KG1 (cell line): ENCODE measurements around the gene RBM22.

Experiments
- DNase-seq: peaks from one replicate; lab custom pipeline; 2025; lab: John Stamatoyannopoulos, UW

The RBM22 gene

DNA sequence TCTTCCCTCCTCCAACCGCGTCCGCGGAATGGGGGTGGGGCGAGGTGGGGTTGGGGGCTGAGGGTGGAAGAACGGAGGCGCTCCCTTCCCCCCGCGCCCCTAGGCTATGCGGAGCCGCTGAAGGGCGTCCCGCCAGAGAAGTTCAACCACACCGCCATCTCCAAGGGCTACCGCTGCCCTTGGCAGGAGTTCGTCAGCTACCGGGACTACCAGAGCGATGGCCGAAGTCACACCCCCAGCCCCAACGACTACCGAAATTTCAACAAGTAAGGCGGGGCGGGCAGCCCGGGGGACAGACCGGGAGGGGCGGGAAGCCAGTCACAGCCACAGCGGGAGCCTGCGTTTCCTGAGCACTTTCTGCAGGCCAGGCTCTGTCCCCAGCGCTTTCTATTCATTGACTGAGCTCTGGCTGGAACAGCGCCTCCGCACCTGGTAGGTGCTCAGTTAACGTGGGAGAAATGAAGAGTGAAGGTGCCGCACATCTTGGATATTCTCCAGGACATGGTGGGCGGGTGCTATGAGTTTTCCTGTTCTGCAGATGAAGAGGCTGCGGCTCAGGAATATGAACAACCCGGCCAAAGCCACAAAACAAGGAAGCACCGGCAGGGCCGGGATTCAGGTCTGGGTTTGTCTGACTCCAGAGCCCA is 28.5 kb downstream of the RBM22 start:
- peak; percentile 19 for DNase-seq

DNA sequence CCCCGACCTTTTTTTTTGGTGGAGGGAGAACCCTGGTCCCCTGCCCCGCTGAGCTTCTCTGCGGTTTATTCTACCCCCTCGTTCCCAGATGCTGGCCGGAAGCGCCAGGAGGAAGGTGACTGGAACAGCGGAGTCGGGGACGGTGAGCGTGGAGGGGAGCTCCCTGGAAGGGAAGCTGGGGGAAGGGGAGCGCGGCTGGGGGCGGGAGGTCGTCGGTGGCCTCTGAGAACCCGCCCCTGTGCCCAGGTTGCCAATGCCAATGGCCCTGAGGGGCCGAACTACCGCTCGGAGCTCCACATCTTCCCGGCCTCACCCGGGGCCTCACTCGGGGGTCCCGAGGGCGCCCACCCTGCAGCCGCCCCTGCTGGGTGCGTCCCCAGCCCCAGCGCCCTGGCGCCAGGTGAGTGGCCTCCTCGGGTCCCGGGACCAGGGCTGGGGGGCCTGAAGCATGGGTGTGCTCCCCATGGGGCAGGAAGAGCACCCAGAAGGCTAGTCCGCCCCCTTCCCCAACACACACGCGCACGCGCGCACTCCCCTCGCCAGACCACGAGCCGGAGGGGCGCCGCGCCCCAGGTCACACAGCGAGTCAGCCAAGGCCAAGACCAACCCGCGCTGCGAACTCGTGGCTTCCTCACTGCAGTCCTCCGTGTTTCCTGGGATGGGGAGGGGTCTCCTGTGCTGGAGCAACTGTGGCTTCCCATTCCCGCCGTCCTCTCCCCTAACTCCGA is 29.2 kb downstream of the RBM22 start:
- no peak for DNase-seq

DNA sequence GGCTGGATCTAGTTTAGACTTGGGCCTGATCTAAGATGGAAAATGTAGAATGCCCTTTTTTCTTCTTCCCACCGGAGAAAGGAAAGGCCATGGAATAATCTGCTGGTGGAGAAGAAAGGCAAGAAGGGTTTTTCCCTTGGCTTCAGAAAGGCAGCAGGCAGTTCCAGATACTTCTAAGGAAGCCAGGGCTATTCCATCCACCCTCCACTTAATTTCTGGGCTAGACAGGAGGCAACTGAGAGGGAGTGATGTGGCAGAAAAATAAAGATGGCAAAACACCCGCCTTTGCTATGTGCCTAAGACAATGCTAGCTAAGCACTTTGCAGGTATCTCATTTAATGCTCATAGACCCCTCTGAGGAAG is 29.9 kb downstream of the RBM22 start:
- no peak for DNase-seq

DNA sequence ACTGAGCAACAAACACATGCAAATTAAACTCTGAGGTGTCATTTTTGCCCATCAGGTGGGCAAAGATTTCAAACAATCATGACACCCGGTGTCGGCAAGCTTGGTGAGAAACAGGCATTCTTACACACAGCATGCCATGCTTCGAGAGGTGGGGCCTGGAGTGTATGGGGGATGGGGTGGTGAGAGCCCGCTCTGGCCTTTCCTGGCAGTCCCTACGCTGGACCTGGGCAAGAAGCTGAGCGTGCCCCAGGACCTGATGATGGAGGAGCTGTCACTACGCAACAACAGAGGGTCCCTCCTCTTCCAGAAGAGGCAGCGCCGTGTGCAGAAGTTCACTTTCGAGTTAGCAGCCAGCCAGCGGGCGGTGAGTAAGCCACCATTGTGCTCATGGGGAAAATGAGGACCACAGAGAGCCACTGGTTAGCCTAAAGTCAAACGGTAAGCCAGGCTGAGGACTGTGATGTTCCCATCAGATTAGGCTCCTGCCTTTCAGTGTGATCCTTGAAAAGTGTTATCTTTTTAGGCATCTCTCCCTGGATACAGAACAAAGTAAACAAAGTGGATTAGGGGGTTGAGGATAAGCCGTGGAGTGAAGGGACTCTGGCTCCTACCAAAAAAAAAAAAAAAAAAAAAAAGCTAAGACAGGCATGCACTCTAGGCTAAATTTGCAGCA is 30.5 kb downstream of the RBM22 start:
- no peak for DNase-seq

DNA sequence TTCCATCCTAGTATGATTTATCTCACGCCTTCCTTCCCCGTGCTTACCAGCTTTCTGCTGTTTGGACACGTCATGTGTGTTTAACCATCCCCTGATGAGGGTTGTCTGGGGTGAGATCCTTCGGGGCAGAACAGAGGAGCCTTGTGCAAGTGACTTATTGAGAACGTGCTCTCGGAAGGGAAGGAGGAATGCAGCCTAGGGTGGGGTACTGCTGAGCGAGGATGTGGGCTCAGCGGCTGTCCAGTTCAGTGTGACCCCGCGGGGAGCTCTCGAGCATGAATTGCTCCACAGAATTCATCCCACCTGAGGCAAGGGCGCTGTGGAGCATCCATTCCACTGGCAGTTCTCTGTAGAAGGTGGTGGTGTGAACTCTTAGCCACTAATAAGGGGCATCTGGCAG is 35.8 kb downstream of the RBM22 start:
- no peak for DNase-seq

DNA sequence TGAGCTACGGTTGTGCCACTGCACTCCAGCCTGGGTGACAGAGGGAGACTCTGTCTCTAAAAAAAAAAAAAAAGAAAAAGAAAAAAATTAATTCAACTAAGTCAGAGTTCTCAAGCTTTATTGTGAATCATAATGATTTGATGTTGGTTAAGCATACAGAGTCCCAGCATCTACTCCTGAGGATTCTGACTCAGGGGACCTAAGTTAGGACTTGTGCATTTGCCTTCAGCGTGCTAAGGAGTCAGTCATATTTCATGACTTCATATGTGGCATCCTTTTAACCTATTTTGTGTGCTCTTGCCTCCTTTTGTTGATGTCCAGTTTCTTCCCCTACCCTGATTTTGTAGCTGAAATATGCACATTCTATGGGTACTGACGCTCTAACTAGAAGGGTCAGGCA is 36.9 kb downstream of the RBM22 start:
- no peak for DNase-seq

DNA sequence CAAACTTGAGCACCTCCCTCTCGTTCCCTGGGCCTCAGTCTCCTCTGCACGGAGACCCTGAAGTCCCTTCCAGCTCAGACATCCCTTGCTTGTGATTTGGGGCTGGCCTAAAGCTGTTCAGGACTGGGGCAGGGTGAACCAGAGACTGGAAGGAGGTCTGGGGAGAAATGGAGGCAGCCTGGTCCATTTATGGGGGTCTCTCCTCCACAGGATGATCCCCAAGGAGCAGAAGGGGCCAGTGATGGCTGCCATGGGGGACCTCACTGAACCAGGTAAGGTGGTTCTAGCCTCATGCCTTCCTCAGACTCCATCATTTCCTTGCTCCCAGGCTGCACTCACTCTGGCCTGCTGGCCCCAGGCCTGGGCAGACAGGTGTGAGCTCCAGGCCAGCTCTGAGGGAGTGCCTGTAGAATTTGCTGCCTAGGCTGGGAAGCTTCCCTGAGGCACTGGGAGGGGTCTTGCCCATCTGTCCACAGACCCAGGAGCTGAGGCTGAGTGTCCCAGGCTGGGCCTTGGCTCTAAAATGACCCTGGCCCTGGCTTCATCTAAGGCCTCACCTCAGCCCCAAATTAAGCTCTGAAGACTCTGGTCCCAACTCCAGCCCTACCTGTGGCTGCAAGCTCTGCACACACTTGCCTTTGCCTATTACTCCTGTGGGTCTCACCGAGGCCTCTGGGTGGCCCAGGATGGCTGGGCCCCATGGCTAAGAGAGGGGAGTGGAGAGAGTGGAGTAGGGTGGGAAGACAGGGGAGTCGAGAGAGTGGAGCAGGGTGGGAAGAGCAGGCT is 37.9 kb downstream of the RBM22 start:
- no peak for DNase-seq

DNA sequence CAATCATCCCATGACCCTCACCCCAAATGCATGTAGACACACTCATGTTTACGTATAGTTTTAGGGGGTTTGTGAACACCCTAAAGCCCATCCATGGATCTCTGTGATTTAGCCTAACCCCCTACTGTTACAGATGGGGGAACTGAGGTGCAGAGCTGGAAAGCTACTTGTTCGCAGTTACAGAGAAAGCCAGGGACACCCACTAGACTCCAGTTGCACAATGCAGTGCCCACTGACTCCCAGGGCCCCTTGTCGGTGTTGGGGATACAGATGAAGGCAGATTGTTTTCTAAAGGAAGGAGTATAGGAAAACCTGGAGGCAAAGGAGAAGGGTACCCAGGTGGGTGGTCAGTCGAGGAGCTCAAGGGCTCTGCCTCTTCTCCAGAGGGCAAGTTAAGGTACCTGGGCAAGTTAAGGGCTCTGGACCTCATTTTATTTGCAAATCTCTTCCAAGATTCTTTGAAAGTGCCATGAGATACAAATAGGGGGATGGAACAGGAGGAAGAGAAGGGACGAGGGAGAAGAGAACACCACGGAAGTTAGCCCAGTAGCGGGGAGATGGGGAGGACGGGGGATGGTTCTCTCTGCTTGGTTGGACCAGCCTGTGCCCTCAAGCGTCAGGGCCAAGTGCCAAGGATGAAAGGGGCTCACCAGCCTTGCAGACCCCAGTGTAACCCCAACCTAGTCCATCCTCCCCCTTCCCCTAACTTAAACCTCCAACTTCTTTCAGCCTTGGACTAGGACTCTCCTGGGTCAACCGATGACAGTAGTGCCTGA is 38.9 kb downstream of the RBM22 start:
- DNase-seq, result no peak

DNA sequence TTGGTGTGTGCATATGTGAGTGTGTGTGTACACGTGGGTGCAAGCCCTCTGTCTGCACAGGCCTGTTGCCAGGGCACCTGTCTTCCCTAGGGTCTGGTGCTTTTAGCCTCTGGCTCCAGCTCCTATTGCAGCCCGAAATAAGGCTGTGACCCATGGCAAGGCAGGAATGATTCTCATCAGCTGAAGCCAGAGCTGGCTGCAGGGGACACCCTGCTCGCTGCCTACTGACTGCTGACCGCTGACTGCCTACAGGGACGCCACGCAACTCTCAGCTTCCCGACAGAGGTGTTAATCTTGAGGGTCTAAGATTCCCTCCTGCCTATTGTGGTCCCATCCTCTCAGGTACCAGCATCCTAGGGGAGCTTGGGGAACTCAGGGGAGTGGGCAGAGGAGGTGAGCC is 39.8 kb downstream of the RBM22 start, which contains the start of gene MYOZ3:
MYOZ3 (plus strand) TSS at position 166 of the 400 bp plus-strand sequence. CDS start 1,691 bp downstream, outside the sequence.
- no peak for DNase-seq

DNA sequence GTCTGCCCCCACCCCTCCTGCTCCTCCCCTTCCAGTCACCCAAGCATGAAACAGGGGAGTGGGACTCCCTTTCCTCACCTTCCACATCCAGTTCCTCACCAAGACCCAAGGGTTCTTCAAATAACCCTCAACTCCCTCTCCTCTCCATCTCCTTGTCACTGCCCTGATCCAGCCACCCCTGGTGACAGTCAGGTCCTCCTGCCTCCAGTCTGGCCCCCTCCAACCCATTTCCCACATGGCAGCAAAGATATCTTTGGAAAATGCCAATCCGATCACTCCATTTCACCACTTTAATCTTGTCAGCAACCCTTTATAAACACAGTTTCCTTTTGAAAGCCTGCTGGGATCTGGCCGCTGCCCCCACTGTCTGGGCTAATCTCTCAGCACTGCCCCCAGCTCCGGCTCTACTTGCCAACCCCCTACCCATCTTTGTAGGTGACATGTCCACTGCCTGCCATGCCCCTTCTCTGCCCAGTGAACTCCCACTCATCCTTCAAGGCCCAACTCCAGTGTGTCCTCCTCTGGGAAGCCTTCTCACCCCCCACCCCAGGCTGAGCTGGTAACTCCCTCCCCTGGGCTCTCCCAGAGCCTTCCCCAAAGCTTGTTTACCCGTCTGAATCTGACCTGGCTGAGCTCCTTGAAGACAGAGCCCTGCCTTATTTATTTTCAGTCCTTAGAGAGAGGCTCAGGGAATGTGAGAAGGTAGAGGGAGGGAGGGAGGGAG is 40.6 kb downstream of the RBM22 start:
- DNase-seq, result no peak

DNA sequence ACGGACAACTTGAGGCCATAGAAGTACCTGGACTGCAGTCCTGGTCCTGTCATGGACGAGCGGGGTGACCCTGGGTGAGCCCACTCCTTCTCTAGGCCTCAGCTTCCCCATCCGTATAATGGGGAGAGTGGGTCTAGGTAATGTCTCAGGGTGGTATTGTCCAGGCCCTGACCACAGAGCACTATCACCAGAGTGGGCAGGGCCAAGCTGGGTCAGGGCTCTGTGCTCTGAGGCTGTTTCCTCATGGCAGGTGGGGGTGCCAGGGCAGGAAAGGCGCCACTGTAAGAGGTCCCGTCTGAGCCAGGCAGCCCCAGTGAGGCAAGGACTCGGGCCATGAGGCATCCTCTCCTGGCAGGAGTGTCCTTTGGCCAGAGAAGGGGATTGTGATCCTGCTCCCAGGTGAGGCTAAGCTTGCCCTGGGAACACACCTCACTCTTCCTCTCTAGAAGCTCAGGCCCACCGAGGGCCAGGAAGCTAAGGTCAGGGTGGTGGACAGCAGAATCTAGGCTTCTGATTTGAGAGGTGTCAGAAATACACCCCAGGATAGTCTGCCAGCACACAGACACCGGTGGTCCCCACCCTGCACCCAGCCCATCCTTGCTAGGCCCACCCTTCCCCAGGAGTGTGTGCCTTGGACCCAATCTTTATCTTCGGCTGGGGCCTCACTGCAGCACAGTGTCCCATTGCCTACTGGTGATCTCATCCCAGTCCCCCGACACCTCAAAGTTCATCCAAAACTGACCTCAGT is 41.3 kb downstream of the RBM22 start:
- DNase-seq, result no peak

DNA sequence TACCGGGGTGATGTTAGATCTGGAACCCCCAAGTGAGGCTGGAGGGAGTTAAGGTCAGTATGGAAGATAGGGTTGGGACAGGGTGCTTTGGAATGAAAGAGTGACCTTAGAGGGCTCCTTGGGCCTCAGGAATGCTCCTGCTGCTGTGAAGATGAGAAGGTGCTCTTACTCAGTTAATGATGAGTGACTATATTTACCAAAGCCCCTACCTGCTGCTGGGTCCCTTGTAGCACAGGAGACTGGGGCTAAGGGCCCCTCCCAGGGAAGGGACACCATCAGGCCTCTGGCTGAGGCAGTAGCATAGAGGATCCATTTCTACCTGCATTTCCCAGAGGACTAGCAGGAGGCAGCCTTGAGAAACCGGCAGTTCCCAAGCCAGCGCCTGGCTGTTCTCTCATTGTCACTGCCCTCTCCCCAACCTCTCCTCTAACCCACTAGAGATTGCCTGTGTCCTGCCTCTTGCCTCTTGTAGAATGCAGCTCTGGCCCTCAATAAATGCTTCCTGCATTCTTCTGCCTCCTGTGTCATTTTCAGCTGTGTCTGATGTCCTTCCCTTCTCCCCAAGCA is 42.1 kb downstream of the RBM22 start:
- no peak for DNase-seq

DNA sequence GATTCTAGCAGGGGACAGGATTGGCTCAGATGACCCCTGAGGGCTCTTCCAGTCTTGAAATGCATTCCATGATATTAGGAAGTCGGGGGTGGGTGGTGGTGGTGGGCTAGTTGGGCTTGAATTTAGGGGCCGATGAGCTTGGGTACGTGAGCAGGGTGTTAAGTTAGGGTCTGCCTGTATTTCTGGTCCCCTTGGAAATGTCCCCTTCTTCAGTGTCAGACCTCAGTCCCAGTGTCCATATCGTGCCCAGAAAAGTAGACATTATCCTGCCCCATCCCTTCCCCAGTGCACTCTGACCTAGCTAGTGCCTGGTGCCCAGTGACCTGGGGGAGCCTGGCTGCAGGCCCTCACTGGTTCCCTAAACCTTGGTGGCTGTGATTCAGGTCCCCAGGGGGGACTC is 42.7 kb downstream of the RBM22 start:
- DNase-seq, result no peak

DNA sequence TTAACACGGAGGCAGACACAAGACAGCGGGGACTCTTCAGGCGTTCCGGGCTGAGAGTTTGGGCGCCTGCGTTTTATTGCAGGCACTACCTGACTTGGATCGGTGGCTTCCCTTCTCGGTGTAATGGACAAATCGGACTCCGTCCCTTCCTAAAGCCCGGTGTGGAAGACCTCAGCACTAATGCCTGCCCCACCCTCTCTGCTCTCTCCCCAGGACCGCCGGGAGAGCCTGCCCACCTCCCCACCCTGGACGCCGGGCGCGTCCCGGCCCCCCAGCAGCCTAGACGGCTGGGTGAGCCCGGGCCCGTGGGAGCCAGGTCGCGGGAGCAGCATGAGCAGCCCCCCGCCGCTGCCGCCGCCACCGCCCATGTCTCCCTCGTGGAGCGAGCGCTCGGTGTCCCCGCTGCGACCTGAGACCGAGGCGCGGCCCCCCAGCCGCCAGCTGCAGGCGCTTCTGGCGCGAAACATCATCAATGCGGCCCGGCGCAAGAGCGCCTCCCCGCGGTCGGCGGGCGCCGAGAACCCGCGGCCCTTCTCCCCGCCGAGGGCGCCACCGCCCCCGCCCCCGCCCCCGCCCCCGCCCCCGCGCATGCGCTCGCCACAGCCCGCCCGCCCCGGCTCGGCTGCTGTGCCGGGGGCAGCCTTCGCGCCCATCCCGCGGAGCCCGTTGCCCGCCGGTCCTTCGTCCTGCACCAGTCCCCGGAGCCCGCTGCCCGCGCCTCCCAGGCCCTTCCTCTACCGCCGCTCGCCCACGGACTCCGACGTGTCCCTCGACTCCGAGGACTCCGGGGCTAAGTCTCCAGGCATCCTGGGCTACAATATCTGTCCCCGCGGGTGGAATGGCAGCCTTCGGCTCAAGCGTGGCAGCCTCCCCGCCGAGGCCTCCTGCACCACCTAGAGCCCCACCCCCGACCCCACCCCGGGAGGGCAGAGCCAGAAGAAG is 44.4 kb downstream of the RBM22 start:
- DNase-seq, result no peak

DNA sequence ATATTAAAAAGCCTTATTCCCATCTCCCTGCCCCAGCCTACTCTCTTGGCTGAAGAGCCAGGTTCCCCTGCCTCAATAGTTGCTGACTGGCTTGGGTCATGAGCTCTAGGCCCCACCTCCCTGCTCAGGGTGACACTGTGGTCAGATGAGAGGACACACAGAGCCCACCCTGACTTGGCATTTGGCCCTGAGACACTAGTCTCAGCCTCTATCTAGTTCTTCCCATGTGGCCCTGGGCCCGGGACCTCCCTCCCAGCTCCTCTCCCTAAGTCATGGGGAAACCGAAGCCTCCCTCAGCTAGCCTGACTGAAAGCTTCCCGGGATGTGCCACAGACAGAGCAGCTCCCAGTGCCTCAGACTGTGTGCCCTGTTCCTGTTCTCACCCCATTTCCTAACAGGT is 45.6 kb downstream of the RBM22 start:
- no peak for DNase-seq

DNA sequence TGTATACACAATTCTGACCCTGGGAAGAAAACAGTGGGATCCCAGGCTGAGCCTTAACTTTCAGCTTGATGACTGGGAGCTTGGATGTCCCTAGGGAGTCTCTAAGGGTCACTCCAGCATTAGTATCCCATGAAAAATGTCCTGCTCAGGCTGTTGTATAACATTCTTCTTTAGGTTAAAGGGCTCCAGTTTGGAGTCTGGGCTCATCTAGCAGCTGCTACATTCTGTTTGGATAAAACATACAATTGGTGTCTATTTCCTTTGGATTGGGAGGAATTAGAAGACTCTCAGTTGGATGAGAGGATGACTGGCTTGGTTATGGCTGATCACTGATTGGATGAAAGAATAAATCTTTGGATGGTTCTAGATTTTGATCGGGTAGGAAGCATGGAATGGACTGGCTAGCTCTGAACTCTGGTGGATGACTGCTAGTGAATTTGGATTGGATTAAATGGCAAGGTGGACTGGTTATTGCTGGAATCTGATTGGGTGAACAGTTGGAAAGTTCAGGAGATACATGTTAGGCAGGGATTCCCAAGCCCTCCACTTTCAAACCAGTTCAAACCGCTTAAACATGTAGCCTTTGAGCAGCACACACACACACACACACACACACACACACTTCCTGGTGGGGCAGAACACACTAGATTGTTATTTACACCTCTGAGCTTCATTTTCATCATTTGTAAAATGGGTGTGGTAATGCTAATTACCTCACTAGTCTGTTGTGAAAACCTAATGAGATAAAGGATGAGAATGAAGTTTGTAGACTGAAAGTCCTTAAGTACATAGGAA is 46.9 kb downstream of the RBM22 start:
- no peak for DNase-seq

DNA sequence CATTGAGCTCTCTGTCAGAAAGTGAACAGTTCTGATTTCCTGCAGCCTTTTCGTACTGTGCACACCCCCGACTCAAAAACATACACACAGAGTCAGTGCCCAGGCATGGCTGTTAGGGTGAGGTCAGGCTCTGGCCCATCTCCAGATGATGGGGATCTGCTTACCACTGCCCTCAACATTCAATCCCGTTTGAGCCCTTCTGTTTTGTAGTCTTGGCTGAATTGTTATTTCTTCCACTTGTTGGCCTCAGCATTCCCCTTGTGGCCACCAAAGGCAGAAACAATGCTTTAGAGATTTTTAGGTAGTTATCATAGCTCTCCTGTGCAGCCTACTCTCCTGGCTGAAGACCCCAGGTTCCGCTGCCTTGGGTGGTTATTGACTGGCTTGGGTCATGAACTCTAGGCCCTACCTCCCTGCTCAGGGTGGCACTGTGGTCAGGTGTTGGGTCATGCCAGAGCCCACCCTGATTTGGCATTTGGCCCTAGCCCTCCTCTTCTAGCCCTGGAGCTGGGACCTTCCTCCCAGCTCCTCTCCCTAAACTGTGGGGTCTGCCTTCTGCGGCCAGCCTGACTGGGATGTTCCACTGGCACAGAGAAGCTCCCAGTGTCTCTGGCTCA is 47.6 kb downstream of the RBM22 start:
- DNase-seq, result no peak
